ENCODE measurements around the gene CDKAL1.

DNA sequence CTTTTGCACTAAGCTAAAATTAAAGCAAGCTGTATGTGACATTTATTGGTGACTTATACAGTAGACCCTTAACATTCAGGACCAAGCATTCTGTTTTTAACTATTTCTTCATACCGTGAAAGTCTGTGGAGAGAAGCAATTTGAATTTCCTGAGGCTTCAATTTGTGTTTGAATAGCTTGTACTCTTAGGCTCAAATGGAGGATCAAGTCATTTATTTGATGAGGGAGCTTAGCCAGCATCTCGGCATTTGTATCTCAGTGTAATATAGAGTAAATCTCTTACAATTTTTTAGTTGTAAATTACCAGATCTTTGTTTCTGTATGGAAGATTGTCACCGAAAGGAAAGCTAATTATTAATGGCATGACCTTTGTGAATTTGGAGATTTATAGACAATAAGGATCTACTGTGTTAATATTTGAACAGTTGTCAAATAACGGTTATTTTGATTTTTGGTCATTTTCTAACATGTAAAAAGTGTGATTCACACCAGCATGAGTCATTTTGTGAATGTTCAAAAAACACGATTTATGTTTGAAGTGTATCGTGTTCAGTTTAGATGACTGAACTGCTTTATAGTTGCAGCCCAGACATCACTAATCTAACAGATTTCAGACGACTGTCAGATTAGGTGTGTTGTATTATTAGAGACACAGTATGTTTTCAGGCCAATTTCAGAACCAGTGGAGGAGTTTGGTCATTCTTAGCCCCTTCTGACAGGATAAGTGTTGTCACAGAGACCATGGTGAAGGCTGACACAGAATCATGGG lies 332.9 kb downstream of the CDKAL1 start:
- TF ChIP-seq, protein P1, sequence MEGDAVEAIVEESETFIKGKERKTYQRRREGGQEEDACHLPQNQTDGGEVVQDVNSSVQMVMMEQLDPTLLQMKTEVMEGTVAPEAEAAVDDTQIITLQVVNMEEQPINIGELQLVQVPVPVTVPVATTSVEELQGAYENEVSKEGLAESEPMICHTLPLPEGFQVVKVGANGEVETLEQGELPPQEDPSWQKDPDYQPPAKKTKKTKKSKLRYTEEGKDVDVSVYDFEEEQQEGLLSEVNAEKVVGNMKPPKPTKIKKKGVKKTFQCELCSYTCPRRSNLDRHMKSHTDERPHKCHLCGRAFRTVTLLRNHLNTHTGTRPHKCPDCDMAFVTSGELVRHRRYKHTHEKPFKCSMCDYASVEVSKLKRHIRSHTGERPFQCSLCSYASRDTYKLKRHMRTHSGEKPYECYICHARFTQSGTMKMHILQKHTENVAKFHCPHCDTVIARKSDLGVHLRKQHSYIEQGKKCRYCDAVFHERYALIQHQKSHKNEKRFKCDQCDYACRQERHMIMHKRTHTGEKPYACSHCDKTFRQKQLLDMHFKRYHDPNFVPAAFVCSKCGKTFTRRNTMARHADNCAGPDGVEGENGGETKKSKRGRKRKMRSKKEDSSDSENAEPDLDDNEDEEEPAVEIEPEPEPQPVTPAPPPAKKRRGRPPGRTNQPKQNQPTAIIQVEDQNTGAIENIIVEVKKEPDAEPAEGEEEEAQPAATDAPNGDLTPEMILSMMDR (IDR thresholded peaks at IDR 0.05) = no peak
- no peak for TF ChIP-seq POLR2A (IDR thresholded peaks at IDR 0.05)
- TF ChIP-seq POLR2AphosphoS5 (IDR thresholded peaks at IDR 0.05) = no peak
